ENCODE results near the gene TIGD3.

Gene TIGD3

DNA sequence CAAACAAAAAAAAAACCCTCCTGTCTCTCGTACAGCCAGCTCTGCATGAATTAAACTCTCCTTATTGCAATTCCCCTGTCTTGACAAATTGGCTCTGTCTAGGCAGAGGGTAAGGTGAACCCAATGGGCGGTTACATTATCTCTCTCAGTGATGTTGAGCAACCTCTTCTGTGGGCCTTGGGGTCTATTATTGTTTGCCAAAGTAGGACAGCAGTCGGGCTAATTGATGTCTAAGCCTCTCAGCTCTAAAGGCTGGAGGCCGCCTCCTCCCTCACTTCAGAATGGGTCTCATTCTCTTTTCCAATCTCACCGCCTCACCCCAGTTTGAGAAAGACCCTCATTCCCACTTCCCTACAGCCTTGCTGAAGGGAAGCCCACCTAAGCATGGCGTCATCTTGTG lies 29.2 kb downstream of the TIGD3 start:
- no peak for DNase-seq (ENCODE audit: low read depth)
- H3K4me3 ChIP-seq (ENCODE audit: low read length): no peak overlapping the region
- TF ChIP-seq, protein P1, sequence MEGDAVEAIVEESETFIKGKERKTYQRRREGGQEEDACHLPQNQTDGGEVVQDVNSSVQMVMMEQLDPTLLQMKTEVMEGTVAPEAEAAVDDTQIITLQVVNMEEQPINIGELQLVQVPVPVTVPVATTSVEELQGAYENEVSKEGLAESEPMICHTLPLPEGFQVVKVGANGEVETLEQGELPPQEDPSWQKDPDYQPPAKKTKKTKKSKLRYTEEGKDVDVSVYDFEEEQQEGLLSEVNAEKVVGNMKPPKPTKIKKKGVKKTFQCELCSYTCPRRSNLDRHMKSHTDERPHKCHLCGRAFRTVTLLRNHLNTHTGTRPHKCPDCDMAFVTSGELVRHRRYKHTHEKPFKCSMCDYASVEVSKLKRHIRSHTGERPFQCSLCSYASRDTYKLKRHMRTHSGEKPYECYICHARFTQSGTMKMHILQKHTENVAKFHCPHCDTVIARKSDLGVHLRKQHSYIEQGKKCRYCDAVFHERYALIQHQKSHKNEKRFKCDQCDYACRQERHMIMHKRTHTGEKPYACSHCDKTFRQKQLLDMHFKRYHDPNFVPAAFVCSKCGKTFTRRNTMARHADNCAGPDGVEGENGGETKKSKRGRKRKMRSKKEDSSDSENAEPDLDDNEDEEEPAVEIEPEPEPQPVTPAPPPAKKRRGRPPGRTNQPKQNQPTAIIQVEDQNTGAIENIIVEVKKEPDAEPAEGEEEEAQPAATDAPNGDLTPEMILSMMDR (conservative IDR thresholded peaks at IDR 0.05; ENCODE audit: low read length): no peak

DNA sequence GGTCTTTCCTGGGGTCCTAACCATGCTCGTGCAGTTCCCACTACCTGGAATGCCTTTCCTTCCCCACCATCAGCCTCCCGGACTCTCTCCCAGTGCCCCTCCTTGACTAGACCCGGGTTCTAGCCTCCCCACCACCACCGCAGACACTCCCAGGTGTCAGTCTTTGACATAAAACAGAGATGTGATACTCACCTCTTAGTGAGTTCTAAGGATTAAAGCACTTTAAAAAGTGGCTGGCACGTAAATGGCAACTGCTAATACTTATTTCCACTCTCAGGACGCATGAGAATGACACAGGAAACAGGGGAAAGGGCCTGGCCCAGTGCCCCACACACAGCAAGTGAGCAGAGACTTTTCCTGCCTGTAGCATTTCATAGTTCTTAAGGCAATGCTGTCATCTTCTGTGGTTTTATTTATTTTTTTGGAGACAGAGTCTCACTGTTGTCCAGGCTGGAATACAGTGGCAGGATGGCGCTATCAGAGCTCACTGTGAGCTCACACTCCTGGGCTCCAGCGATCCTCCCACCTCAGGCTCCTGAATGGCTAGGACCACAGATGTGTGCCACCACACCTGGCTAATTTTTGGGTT lies 29.8 kb downstream of the TIGD3 start:
- DNase-seq (ENCODE audit: low read depth): peak; percentile 57
- TF ChIP-seq, protein P1 (conservative IDR thresholded peaks at IDR 0.05; ENCODE audit: low read length): no peak
- no peak overlapping the region for H3K4me3 ChIP-seq (ENCODE audit: low read length)

DNA sequence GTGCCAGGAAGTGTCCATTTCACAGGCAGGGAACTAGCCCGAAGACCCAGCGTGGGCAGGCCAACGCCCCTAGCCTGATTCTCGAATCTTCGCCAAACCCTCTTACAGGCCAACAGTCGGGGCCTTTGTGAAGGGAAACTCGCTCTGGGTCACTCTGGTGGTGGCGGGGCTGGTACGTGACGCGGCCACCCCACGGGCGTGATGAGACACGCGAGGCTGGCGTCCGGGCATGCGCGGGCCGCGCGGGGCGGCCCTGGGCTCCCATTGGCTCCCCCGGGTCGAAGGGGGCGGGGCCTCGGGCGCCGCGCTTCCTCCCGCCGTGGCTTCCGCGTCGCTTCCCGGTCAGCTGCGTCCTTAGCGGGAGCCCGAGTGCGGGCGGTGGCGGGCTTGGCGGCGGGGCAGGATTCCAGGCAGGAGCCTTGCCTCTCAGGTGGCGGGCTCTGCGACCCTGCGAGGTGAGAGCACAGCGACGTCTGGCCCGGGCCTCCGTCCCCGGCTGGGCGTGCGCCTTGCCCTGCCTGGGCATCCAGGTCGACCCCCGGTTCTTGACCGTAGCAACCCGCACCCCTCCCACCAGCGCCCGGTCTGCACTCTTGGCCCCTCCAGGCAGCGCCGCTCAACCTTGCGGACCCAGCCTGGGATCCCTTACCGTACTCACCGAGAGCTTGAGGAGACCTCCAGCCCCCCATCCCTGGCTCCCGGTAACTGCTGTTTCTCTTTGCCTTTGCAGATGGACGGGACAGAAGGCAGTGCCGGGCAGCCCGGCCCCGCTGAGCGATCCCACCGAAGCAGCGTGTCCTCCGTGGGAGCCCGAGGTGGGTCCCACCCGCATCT lies 32.0 kb downstream of the TIGD3 start, which contains the start of gene FRMD8:
Gene FRMD8 (plus strand): TSS at position 331 of the 834 bp plus-strand sequence. CDS start 400 bp downstream, at position 731.
- DNase-seq (ENCODE audit: low read depth): peak; percentile 77
- peak within 1 kb of the TSS; percentile 85 for H3K4me3 ChIP-seq (ENCODE audit: low read length)
- TF ChIP-seq, protein P1 (conservative IDR thresholded peaks at IDR 0.05; ENCODE audit: low read length): no peak

DNA sequence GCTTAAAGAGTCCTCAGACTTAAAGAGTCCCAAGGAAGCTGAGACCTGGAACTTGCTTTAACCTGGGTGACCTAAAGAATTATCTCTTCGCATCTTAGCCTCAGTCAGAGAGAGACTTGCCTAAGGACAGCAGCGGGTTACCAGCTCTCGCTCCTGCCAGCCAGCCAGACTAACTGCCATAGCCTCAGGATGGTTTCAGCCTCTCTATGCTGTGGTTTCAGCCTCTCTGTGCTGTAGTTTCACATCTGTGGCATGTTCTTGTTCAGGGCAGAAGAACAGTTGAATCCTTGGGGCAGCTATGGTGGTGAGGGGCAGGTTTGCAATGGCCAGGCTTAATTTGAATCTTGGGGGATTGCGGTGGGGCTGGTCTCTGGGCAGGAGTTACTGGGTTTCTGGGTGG lies 34.2 kb downstream of the TIGD3 start:
- DNase-seq (ENCODE audit: low read depth): no peak
- no peak overlapping the region; the same call in 1 of the 2 replicates for H3K4me3 ChIP-seq (ENCODE audit: low read length)
- TF ChIP-seq, protein P1 (conservative IDR thresholded peaks at IDR 0.05; ENCODE audit: low read length): no peak

DNA sequence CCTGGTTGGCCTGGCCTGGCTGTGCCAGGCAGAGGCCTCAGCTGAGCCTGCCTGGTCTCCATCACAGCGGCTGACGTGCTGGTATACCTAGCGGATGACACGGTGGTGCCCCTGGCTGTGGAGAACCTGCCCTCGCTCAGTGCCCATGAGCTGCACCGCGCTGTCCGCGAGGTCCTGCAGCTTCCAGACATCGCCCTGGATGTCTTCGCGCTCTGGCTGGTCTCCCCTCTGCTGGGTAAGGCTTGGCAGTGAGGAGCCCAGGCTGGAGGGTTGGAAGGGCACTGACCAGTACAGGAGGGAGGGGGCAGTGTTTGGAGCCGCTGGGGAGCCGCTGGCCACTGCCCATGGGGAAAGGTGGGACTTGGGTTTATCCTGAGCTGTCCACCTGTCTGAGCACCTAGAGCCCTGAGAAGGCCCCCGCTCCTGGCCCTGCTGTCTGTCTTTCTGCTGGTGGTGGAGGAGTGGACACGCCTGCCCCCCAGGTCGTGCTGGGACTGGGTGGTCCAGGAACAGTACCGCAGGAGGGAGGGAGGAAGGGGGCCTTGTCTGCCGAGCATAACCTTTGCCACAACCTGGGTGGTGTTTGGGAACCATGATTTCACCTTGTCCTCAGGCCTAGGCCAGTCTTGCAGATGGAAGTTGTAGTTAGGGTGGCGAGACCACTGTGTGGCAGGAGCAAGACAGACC lies 34.9 kb downstream of the TIGD3 start:
- no peak overlapping the region for H3K4me3 ChIP-seq (ENCODE audit: low read length)
- DNase-seq (ENCODE audit: low read depth): no peak
- TF ChIP-seq, protein P1 (conservative IDR thresholded peaks at IDR 0.05; ENCODE audit: low read length): no peak

DNA sequence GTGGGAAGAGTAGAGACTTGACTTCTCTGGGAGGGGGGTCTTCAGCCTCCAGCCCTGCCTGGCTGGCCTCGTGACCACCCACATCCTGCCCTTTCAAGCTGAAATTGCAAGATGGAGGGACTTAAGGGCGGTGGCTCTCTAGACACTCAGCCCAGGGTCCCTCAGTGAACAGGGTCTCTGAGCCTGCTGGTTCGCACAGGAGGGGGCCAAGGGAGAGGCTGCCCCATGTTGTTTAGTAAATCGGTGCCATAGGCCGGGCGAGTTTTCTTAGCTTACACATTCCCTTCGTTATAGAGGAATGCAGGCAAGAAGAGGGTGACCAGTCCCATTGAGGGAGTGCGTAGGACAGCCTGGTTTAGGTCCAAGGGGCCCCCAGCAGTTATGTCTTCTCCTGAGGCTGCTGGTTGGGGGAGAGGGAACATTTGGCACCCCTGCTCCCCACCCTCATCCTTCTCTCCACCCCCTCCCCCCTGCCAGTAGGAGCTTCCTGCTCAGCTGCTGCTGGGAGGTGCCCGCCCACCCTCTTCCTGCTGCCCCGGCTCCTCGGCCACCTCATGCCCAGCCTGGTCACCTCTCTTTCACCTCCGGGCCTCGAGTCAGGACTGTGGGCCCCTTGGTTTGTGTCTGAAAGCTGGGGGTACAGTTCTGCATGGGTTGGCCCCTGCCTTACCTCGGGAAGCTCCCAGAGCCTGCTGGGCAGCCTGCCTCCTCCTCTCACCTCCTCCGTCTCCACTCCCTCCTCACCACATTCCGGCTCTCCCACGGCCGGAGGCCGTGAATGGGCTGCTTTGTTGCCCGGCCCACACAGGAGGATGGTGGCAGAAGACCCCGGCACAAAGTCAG lies 35.8 kb downstream of the TIGD3 start:
- peak; percentile 9 for DNase-seq (ENCODE audit: low read depth)
- TF ChIP-seq, protein P1 (conservative IDR thresholded peaks at IDR 0.05; ENCODE audit: low read length): no peak
- H3K4me3 ChIP-seq (ENCODE audit: low read length): peak overlapping the region; percentile 14
